ENCODE measurements around the gene SLC16A9. TPM values are rescaled to one million over a fixed set of nuclear protein-coding genes. Genes with fewer than 3 reads are reported as not detected.
"Not testable (repeated sequence)": the region's sequence is repeated elsewhere in the genome, so short reads cannot be mapped to it uniquely, and the experiment has no call there.

Gene SLC16A9
- 1 to 10 TPM; 1.7 to 6.1 TPM for total RNA-seq
- long read RNA-seq, donor 1, full-length matches to known transcripts = 3 of 5 reads
- long read RNA-seq, donor 1, partial matches to known transcripts = 0 of 5 reads
- long read RNA-seq, donor 1, other reads (novel, unspliced or antisense) = 2 of 5 reads
- long read RNA-seq, donor 2, partial matches to known transcripts = 0 of 1 reads
- long read RNA-seq, donor 2, other reads (novel, unspliced or antisense) = 1 of 1 reads

GRCh38 chr10:59709395-59710125 lies at the start of gene SLC16A9:
Gene SLC16A9, minus strand, starts transcription at chr10:59709850. Its CDS starts 25,559 bp downstream, at chr10:59684291.
- intact Hi-C loops (cut with DNase I) = no loop called here
- peak; percentile 86 for DNase-seq (ENCODE audit: low spot score)

- DNase-seq (ENCODE audit: low spot score) = no peak
- intact Hi-C loops (cut with DNase I) = no loop called here
Observed at GRCh38 chr10:59757966-59758365, 48.3 kb upstream of the SLC16A9 start.

DNA sequence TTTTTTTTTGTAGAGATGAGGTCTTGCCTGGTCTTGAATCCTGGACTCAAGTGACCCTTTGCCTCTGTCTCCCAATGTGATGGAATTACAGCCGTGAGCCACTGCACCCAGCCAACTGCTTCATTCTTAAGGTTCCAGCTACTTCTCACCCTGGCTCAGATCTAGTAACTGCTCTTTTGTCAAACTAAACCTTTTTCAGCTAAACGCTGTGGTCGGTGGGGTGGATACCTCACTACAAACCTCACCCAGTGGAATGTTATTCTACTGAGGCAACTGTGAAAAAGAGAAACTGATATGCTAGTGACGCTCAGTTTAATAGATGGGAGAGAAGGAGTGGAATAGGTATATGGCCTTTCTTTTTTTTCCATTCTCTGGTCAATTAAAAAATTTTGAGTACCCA lies 45.3 kb upstream of the SLC16A9 start:
- intact Hi-C loops (cut with DNase I) = no loop called here
- DNase-seq (ENCODE audit: low spot score) = no peak

- DNase-seq (ENCODE audit: low spot score) = no peak
- intact Hi-C loops (cut with DNase I) = no loop called here
Observed at GRCh38 chr10:59753267-59753666, 43.6 kb upstream of the SLC16A9 start, which contains the start of gene MRLN. Gene MRLN, minus strand, starts transcription at chr10:59753455.

GRCh38 chr10:59752278-59752940 lies 42.8 kb upstream of the SLC16A9 start:
- no peak for DNase-seq (ENCODE audit: low spot score)
- intact Hi-C loops (cut with DNase I) = no loop called here

DNA sequence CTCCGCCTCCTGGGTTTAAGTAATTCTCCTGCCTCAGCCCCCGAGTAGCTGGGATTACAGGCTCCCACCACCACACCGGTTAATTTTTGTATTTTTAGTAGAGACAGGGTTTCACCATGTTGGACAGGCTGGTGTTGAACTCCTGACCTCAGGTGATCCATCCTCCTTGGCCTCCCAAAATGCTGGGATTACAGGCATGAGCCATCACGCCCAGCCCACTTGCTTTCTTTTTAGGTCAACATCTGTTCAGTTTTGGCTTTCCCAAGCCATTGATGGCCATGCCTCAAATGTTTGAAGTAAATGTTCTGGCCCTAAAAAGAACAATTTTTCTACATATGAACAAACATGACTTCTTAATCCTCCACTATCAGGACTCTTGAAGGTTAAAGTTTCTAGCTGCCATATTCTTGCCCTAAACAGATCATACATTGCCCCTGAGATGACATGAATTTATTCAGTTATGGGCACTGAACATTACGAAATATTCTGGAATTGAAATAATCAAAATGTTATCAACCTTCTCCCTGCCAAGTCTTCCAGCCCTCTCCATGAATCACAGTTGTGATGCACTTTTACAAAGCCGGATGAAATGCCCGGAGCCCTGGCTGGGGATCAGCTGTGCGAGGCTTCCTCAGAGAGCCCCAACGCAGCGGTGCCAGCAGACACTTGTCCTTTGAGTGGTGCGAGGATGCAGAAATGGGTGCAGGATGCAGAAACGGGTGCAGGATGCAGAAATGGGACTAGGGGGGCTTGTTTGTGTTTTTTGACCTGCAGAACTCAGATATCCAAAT lies 40.7 kb upstream of the SLC16A9 start:
- intact Hi-C loops (cut with DNase I) = no loop called here
- no peak for DNase-seq (ENCODE audit: low spot score)

GRCh38 chr10:59748834-59749233 lies 39.2 kb upstream of the SLC16A9 start:
- no peak for DNase-seq (ENCODE audit: low spot score)
- intact Hi-C loops (cut with DNase I) = no loop called here

DNA sequence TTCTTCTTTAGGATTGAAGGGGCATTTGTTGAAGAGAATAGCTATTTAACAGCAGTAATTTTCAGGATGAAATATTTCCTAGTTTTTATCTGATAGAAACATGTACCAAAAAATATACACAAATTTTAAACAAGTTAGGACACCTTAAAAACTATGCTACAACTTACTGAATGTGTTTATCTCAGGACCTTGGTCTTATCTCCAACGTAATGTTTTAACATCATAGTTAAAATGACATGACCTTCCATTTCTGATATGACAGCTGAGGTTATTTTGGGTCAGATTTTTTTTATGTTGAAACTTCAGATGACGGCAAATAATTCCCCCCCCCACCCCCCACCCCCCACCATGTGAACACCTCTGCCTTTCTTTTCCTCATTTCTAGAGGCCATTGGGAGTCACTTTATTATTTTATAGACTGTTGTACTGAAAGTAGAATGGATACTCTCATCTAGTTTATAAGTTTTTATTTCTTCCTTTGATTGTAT lies 35.6 kb upstream of the SLC16A9 start:
- no peak for DNase-seq (ENCODE audit: low spot score)
- intact Hi-C loops (cut with DNase I) = no loop called here

GRCh38 chr10:59744762-59745161 lies 35.1 kb upstream of the SLC16A9 start:
- intact Hi-C loops (cut with DNase I); DNase-seq (ENCODE audit: low spot score): not testable (repeated sequence)

DNA sequence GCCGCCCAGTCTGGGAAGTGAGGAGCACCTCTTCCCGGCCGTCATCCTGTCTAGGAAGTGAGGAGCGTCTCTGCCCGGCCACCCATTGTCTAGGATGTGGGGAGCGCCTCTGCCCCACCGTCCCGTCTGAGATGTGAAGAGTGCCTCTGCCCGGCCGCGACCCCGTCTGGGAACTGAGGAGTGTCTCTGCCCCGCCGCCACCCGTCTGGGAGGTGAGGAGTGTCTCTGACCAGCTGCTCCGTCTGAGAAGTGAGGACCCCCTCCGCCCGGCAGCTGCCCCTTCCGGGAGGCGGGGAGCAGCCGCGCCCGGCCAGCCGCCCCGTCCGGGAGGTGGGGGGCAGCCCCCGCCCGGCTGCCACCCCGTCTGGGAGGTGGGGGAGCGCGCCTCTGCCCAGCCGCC lies 34.5 kb upstream of the SLC16A9 start:
- DNase-seq (ENCODE audit: low spot score); intact Hi-C loops (cut with DNase I): not testable (repeated sequence)

DNA sequence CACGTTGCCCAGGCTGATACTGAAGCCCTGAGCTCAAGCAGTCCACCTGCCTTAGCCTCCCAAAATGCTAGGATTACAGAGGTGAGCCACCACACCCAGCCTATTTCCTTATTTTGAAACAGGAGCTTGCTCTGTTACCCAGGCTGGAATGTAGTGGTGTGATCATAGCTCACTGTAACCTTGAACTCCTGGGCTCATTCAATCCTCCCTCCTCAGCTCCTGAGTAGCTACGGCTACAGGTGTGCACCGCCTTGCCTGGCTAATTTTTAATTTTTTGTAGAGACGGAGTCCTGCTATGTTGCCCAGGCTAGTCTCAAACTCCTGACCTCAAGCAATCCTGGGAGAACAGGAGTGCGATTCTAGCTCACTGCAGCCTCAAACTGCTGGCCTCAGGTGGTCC lies 31.9 kb upstream of the SLC16A9 start:
- no peak for DNase-seq (ENCODE audit: low spot score)
- intact Hi-C loops (cut with DNase I) = no loop called here

DNA sequence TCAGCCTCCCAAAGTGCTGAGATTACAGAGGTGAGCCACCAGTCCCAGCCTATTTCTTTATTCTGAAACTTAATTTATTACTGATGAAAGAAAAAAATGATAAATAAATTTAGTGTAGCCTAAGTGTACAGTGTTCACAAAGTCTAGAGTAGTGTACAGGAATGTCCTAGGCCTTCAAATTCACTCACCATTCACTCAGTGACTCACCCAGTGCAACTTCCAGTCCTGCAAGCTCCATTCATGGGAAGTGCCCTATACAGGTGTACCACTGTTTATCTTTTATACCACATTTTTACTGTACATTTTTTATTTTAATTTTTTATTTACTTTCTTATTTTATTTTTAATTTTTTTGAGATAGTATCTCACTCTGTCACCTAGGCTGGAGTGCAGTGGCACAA lies 31.4 kb upstream of the SLC16A9 start:
- DNase-seq (ENCODE audit: low spot score) = no peak
- intact Hi-C loops (cut with DNase I) = no loop called here

GRCh38 chr10:59736749-59737148 lies 27.1 kb upstream of the SLC16A9 start:
- intact Hi-C loops (cut with DNase I) = no loop called here

DNA sequence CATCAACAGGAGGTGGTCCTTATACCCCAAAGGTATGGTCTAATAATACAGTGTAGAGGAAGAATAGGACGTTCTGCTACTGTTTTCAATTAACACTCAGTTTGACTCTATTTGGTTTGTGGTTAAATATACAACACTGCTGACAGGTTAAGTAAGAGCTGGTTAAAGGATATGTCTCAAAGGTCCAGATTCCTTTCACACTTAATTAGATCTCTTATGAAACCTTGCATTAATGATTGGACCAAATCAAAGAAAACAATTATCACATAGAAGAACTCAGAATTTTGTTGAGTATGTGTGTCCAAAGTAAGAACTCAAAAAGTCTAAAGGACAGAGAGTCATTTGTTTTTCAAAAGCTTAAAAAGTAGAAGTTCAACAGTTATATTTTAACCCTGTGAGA lies 25.6 kb upstream of the SLC16A9 start:
- intact Hi-C loops (cut with DNase I) = no loop called here
- no peak for DNase-seq (ENCODE audit: low spot score)

More at GRCh38 chr10:59736749-59737148, 27.1 kb upstream of the SLC16A9 start:
- no peak for DNase-seq (ENCODE audit: low spot score)

- intact Hi-C loops (cut with DNase I) = no loop called here
- no peak for DNase-seq (ENCODE audit: low spot score)
Observed at GRCh38 chr10:59734014-59734462, 24.4 kb upstream of the SLC16A9 start.

GRCh38 chr10:59733321-59734013 lies 23.8 kb upstream of the SLC16A9 start:
- intact Hi-C loops (cut with DNase I); DNase-seq (ENCODE audit: low spot score): not testable (repeated sequence)

- intact Hi-C loops (cut with DNase I); DNase-seq (ENCODE audit: low spot score): not testable (repeated sequence)
Observed at GRCh38 chr10:59732849-59733248, 23.2 kb upstream of the SLC16A9 start.

- DNase-seq (ENCODE audit: low spot score); intact Hi-C loops (cut with DNase I): not testable (repeated sequence)
Observed at GRCh38 chr10:59729167-59729566, 19.5 kb upstream of the SLC16A9 start.
